Measurements from ENCODE around the gene CEPT1. TPM values are rescaled to one million over a fixed set of nuclear protein-coding genes. Genes with fewer than 3 reads are reported as not detected.

CEPT1 gene
- total RNA-seq, 1 experiment from 2014 or later: 30.9 TPM

- no peaks in the 10 kb centered on the region for H3K27me3 ChIP-seq (replicated peaks; ENCODE audit: insufficient read depth, low read depth, low read length, poor library complexity)
- intact Hi-C loops (cut with micrococcal nuclease; ENCODE audit: unreplicated experiment): no loop called here
- TF ChIP-seq EZH2 (IDR thresholded peaks at IDR 0.05; ENCODE audit: borderline replicate concordance, low read depth, low read length, poor library complexity, severe bottlenecking) (no peak), CTCF (conservative IDR thresholded peaks at IDR 0.05; ENCODE audit: low read depth, low read length) (no peak)
- no peak overlapping the region for H3K27ac ChIP-seq (ENCODE audit: low read depth, low read length, poor library complexity, severe bottlenecking)
- H3K4me3 ChIP-seq (ENCODE audit: low read depth, low read length, poor library complexity, severe bottlenecking): no peak overlapping the region
- no peaks in the 10 kb centered on the region for H3K36me3 ChIP-seq (ENCODE audit: insufficient read depth, low read length, poor library complexity, severe bottlenecking)
- no TSS peak for BruUV-seq (replicated peaks)
- CTCF ChIA-PET: no interaction called here
- H3K9me3 ChIP-seq (ENCODE audit: low read depth, low read length, poor library complexity, severe bottlenecking): no peaks in the 10 kb centered on the region
- POLR2A ChIA-PET (ENCODE audit: low non-redundant PET): no interaction called here
- H3K4me1 ChIP-seq (ENCODE audit: insufficient read depth, low read length, poor library complexity, severe bottlenecking): no peaks in the 10 kb centered on the region
- no peak for DNase-seq (ENCODE audit: low spot score)
Observed at GRCh38 chr1:111110197-111110899, 29.7 kb upstream of the CEPT1 start.

- no peaks in the 10 kb centered on the region for H3K27me3 ChIP-seq (replicated peaks; ENCODE audit: insufficient read depth, low read depth, low read length, poor library complexity)
- no peak overlapping the region for H3K27ac ChIP-seq (ENCODE audit: low read depth, low read length, poor library complexity, severe bottlenecking)
- ChIA-PET POLR2A (ENCODE audit: low non-redundant PET) (no interaction called here), CTCF (no interaction called here)
- TF ChIP-seq CTCF (conservative IDR thresholded peaks at IDR 0.05; ENCODE audit: low read depth, low read length) (no peak), EZH2 (IDR thresholded peaks at IDR 0.05; ENCODE audit: borderline replicate concordance, low read depth, low read length, poor library complexity, severe bottlenecking) (no peak)
- H3K36me3 ChIP-seq (ENCODE audit: insufficient read depth, low read length, poor library complexity, severe bottlenecking): peaks cover 16% of the 10 kb centered on the region
- H3K4me1 ChIP-seq (ENCODE audit: insufficient read depth, low read length, poor library complexity, severe bottlenecking): no peaks in the 10 kb centered on the region
- intact Hi-C loops (cut with micrococcal nuclease; ENCODE audit: unreplicated experiment): no loop called here
- no TSS peak for BruUV-seq (replicated peaks)
- H3K4me3 ChIP-seq (ENCODE audit: low read depth, low read length, poor library complexity, severe bottlenecking): no peak overlapping the region
- no peak for DNase-seq (ENCODE audit: low spot score)
- H3K9me3 ChIP-seq (ENCODE audit: low read depth, low read length, poor library complexity, severe bottlenecking): no peaks in the 10 kb centered on the region
Observed at GRCh38 chr1:111116496-111116895, 23.5 kb upstream of the CEPT1 start.

- no peak overlapping the region for H3K4me3 ChIP-seq (ENCODE audit: low read depth, low read length, poor library complexity, severe bottlenecking)
- H3K36me3 ChIP-seq (ENCODE audit: insufficient read depth, low read length, poor library complexity, severe bottlenecking): peaks cover 18% of the 10 kb centered on the region
- no peak for DNase-seq (ENCODE audit: low spot score)
- H3K27ac ChIP-seq (ENCODE audit: low read depth, low read length, poor library complexity, severe bottlenecking): no peak overlapping the region
- CTCF ChIA-PET: no interaction called here
- BruUV-seq (replicated peaks): no TSS peak
- H3K4me1 ChIP-seq (ENCODE audit: insufficient read depth, low read length, poor library complexity, severe bottlenecking): no peaks in the 10 kb centered on the region
- no peaks in the 10 kb centered on the region for H3K27me3 ChIP-seq (replicated peaks; ENCODE audit: insufficient read depth, low read depth, low read length, poor library complexity)
- no peaks in the 10 kb centered on the region for H3K9me3 ChIP-seq (ENCODE audit: low read depth, low read length, poor library complexity, severe bottlenecking)
- intact Hi-C loops (cut with micrococcal nuclease; ENCODE audit: unreplicated experiment): no loop called here
- POLR2A ChIA-PET (ENCODE audit: low non-redundant PET): no interaction called here
- TF ChIP-seq CTCF (conservative IDR thresholded peaks at IDR 0.05; ENCODE audit: low read depth, low read length): no peak
- TF ChIP-seq EZH2 (IDR thresholded peaks at IDR 0.05; ENCODE audit: borderline replicate concordance, low read depth, low read length, poor library complexity, severe bottlenecking): no peak
Observed at GRCh38 chr1:111126354-111126753, 13.7 kb upstream of the CEPT1 start.
